NOMO-1 treated with DMSO at 0.1 percent for 48 hours (cell line): ENCODE data around the gene CST1.
"Not testable (repeated sequence)": the region's sequence is repeated elsewhere in the genome, so short reads cannot be mapped to it uniquely, and the experiment has no call there.

ENCODE experiments used
- DNase-seq: peaks from one replicate; lab custom pipeline; 2025; ENCODE audit not compliant: unreplicated experiment; lab: John Stamatoyannopoulos, UW

CST1 gene, protein sequence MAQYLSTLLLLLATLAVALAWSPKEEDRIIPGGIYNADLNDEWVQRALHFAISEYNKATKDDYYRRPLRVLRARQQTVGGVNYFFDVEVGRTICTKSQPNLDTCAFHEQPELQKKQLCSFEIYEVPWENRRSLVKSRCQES

DNA sequence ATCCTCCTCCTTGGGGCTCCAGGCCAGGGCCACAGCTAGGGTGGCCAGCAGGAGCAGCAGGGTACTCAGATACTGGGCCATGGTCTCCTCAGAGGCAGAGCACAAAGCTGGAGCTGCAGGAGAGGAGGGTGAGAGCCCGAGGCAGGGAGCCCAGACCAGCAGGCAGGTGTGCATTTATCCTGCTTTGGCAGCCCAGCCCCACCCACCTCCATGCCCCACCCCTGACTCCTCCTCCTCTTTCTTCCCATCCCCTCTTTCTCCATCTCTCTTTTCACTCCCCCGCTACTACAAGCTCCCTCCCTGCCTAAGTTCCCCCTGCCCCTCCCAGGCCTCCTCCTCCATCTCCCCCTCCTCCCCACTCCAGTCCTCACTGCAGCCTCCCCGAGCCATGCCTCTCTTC lies at the start of gene CST1:
CST1 (minus strand) TSS at position 150 of the 400 bp plus-strand sequence; CDS start at position 81, 69 bp downstream.
- DNase-seq = not testable (repeated sequence)

- not testable (repeated sequence) for DNase-seq
Measured at GRCh38 chr20:23799216-23799847, 48.6 kb upstream of the CST1 start.

DNA sequence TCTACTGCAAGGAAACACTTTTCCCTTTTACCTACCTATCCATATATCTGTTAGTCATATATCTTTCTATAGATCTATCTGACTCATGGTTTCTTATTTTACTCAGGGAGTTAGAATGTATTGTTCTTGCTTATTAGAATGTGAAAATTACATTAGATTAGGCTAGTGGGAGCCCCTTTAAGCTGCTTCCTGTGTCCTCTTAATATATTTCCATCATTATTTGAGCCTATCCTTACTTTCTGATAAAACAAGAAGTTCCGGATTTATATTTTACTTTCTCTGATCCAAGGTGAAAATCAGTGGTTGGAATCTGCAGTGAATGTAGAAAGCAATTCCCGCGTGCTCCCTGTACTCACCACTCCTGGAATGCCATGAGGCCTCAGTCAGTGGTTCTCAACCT lies 44.8 kb upstream of the CST1 start:
- DNase-seq = no peak

DNA sequence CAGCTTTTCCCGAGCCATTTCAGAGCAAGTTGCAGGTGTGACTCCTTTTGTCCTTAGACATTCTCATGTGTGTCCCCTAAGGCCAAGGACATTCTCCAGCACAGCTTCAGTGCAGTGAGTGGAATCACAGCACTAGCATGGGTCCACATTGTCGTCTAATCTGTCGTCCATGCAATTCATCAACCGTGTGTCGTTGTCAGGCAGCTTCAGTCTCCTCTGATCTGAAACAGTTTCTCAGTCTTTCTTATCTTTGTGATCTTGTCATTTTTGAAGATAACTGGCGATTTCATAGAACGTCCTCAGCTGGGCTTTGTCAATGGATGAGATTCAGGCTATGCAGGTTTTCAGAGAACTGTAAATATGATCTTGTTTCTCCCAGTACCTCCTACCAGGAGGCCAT lies 44.1 kb upstream of the CST1 start:
- DNase-seq = no peak

DNA sequence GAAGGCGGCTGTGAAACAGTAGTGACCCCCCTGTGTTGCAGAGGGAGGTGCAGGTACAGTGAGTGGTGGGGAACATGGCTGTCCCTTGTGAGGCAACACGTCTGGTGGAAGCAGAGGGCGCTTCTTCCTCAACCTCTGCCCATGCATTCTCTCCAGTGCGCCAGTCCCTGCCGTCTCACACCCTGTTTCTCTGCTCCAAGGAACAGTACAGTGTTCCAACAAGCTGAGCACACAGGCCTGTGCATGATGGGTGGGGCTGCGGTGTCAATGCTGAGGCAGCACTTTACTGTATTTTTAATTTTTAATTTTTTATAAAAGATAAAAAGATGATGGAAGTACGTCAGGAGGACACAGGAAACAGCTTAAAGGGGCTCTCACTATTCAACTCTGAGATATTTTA lies 43.3 kb upstream of the CST1 start:
- no peak for DNase-seq

GRCh38 chr20:23783447-23783846 lies 32.7 kb upstream of the CST1 start:
- no peak for DNase-seq

GRCh38 chr20:23782366-23782983 lies 31.7 kb upstream of the CST1 start:
- DNase-seq = no peak

DNA sequence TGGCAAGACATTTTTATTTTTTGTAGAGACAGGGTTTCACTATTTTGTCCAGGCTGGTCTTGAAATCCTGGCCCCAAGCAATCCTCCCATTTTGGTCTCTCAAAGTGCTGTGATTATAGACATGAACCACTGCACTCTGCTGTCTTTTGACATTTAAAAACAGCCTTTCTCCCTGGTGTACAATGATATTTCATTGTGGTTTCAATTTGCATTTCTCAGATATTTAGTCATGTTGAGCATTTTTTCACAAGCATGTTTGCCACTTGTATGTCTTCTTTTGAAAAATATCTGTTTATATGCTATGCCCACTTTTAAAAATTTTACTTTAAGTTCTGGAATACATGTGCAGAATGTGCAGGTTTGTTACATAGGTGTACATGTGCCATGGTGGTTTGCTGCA lies 27.9 kb upstream of the CST1 start:
- not testable (repeated sequence) for DNase-seq

GRCh38 chr20:23777380-23777779 lies 26.6 kb upstream of the CST1 start:
- not testable (repeated sequence) for DNase-seq

DNA sequence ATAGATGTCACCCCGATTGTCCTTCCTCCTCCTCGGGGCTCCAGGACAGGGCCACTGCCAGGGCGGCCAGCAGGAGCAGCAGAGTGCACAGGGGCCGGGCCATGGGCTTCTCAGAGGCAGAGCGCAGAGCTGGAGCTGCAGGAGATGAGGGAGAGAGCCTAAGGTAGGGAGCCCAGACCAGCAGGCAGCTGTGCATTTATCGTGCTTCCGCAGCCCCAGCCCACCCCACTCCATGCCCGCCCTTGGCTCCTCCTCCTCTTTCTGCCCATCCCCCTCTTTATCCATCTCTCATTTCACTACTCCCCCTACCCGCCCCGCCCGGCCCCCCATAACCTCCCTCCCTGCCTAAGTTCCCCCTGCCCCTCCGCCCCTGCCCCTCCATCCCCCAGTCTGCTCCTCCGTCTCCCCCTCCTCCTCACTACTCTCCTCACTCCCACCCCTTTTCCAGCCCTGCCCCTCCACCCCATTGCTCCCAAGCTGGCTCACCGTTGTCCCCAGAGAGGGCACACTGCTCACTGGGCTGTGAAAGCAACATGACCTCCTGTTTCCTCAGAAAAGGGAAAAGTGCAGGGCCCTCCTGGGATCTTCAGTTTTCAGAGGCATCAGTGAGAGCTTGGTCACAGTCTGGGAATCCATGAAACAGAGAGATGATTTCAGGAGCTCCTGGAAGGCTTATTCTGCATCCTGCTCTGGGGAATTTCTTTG lies 25.5 kb upstream of the CST1 start:
- DNase-seq = no peak

GRCh38 chr20:23774081-23774480 lies 23.3 kb upstream of the CST1 start:
- DNase-seq = no peak

DNA sequence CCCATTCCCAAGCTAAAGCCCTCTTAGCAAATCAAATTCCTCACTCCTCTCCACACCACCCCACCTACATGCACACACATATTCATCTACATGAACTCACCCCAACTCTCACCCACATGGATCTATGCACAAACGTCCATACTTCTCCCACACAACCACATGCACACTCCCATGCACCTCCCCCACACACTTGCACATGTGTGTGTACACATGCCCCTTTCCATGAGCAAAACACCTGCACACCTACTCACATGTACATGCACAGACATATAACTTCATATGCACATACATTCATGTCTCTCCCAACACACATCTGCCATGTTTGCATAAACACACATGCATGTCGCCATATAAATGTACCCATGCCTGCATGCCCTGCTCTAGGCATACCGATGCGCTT lies 22.8 kb upstream of the CST1 start:
- DNase-seq = no peak

DNA sequence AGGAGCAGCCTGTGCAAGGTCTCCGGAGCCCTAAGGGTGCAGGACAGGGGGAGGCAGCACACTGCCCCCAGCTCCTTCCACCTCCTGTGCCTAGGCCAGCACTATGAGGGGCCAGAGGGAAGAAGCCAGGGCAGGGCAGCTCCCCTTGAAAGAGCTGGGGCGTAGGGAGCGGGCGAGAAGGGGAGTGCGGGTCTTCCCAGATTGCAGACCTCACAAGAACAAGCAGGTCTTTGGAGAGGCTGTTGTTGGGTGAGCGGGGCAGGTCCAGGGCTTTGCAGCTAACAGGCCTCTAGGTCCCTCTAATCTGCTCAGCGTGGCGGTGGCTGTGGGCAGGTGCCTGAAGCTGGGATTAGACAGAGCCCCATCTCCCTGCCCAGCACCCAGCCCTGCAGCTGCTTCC lies 22.4 kb upstream of the CST1 start:
- no peak for DNase-seq

- DNase-seq = no peak
Measured at GRCh38 chr20:23772074-23772473, 21.3 kb upstream of the CST1 start.

- no peak for DNase-seq
Measured at GRCh38 chr20:23770384-23770783, 19.6 kb upstream of the CST1 start.

DNA sequence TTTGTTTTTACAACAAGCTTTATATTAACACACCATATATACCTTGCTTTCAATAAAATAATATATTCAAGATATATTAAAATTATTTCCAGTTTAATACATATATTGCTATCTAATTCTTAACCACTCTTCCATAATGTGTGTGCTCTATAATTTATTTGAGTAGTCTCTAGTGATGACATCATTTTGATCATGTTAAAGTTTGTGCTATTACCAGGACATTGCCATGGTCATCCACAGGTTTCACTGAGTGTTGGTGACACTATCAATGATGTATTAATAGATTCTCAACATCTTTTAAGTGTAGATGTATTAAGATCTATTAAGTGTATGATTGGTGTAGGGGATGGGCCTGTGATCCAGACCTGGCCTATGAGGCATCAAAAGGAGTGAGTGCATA lies 17.8 kb upstream of the CST1 start:
- DNase-seq = not testable (repeated sequence)

DNA sequence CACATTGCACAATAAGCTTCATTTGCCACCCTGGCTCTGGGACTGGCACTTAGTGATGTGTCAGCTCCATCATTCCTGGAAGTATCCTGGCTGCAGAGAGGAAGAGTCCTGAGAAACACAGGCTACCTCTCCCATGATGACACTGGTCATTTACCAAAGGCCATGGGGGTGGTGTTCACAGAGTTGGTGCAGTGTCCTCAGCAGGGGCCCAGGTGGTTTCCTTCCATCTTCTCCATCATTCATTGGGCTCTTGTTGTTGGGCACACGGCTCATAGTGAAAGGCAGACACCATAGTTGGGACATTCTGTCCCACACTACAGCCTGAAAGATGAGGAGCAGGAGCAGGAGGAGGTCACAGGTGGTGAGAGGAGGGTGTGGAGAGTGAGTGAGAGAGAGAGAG lies 15.8 kb upstream of the CST1 start:
- no peak for DNase-seq

DNA sequence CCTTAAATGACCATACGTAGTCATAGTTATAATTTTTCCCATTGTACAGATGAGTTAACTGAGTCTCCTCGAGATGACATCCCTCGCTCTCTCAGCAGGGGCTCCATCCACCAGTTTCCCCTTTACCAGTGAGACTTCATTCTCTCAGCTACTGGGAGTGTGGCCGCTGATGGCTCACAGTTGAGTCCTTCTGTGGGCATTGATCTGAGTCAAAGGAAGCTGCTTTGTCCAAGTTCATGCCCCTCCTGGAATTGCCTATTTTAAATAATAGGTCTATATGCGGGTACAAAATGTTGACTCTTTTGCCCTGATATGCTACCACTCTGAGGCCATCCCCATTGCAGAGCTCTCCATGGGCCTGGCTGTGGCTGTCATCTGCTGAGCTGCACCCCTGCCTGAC lies 14.8 kb upstream of the CST1 start:
- DNase-seq = no peak

DNA sequence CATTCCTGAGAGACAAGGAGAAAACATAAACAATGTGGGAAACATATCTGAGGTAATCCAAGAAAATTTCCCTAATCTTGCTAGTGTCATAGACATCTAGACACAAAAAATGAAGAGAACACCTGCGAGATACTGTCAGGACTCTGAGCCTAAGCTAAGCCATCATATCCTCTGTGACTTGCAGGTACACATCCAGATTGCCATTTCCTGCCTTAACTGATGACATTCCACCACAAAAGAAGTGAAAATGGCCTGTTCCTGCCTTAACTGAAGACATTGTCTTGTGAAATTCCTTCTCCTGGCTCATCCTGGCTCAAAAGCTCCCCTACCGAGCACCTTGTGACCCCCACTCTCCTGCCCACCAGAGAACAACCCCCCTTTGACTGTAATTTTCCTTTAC lies 13.9 kb upstream of the CST1 start:
- not testable (repeated sequence) for DNase-seq

DNA sequence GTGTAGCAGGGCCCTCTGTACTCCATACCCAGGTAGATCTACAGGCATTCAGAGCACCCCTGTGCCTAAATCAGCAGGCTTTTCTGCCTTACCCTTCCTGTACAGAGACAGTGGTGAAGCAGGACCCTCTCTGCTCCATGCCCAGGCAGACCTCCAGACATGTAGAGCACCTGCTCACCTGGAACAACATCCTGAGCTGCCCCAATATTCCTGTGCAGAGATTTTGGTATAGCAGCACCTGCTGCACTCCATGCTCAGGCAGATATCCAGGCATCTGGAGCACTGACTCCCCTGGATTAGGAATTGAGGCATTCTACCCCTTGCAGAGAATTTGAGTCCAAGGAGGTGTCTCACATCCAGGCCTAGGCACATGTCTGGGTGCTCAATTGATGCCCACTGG lies 12.6 kb upstream of the CST1 start:
- DNase-seq = no peak

GRCh38 chr20:23759306-23759940 lies 8.7 kb upstream of the CST1 start:
- DNase-seq = no peak

- DNase-seq = not testable (repeated sequence)
Measured at GRCh38 chr20:23756792-23757191, 6.1 kb upstream of the CST1 start.
